Stimulated activated naive CD4-positive, alpha-beta T cell (primary cell): Measurements from ENCODE around the gene MAGEA12.
"Not testable (repeated sequence)": the region's sequence is repeated elsewhere in the genome, so short reads cannot be mapped to it uniquely, and the experiment has no call there.

Source experiments
- DNase-seq, 6 experiments: peaks; one replicate each; lab custom pipeline; 2025; lab: John Stamatoyannopoulos, UW

MAGEA12 gene, protein sequence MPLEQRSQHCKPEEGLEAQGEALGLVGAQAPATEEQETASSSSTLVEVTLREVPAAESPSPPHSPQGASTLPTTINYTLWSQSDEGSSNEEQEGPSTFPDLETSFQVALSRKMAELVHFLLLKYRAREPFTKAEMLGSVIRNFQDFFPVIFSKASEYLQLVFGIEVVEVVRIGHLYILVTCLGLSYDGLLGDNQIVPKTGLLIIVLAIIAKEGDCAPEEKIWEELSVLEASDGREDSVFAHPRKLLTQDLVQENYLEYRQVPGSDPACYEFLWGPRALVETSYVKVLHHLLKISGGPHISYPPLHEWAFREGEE

DNA sequence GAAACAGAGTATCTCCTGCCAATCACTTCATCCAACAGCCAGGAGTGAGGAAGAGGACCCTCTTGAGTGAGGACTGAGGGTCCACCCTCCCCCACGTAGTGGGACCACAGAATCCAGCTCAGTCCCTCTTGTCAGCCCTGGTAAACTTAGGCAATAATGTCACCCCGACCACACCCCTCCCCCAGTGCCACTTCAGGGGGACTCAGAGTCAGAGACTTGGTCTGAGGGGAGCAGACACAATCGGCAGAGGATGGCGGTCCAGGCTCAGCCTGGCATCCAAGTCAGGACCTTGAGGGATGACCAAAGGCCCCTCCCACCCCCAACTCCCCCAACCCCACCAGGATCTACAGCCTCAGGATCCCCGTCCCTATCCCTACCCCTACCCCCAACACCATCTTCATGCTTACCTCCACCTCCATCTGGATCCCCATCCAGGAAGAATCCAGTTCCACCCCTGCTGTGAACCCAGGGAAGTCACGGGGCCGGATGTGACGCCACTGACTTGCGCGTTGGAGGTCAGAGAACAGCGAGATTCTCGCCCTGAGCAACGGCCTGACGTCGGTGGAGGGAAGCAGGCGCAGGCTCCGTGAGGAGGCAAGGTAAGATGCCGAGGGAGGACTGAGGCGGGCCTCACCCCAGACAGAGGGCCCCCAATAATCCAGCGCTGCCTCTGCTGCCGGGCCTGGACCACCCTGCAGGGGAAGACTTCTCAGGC, at the start of gene MAGEA12, which contains the start of gene CSAG1:
MAGEA12 (plus strand) TSS at position 497 of the 715 bp plus-strand sequence. CDS start 2,405 bp downstream, outside the sequence.
CSAG1 (minus strand) TSS at position 461 of the 715 bp plus-strand sequence. CDS start 1,261 bp downstream, outside the sequence.
- DNase-seq, result no peak

DNA sequence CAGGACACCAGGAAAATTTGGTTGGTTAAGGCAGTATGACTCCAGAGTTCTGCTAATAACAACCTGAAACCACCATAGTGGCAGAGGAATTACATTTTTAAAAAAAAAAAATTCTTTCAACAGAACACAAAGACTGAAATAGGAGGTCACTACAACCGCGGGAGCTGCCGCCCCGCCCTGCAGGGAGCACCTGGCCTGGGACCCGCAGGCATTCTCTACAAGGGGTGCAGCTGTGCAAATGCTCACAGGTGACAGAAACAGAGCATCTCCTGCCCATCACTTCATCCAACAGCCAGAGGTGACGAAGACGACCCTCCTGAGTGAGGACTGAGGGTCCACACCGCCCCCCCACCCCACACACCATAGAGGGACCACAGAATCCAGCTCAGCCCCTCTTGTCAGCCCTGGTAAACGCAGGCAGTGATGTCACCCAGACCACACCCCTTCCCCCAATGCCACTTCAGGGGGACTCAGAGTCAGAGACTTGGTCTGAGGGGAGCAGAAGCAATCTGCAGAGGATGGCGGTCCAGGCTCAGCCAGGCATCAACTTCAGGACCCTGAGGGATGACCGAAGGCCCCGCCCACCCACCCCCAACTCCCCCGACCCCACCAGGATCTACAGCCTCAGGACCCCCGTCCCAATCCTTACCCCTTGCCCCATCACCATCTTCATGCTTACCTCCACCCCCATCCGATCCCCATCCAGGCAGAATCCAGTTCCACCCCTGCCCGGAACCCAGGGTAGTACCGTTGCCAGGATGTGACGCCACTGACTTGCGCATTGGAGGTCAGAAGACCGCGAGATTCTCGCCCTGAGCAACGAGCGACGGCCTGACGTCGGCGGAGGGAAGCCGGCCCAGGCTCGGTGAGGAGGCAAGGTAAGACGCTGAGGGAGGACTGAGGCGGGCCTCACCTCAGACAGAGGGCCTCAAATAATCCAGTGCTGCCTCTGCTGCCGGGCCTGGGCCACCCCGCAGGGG, 35.3 kb upstream of the MAGEA12 start, which contains the start of gene MAGEA3:
MAGEA3 (plus strand) TSS at position 843 of the 980 bp plus-strand sequence. CDS start 2,039 bp downstream, outside the sequence.
- not testable (repeated sequence) for DNase-seq

GRCh38 chrX:152700390-152700789, 33.2 kb upstream of the MAGEA12 start:
- not testable (repeated sequence) for DNase-seq

GRCh38 chrX:152706500-152706899, 27.1 kb upstream of the MAGEA12 start:
- not testable (repeated sequence) for DNase-seq

DNA sequence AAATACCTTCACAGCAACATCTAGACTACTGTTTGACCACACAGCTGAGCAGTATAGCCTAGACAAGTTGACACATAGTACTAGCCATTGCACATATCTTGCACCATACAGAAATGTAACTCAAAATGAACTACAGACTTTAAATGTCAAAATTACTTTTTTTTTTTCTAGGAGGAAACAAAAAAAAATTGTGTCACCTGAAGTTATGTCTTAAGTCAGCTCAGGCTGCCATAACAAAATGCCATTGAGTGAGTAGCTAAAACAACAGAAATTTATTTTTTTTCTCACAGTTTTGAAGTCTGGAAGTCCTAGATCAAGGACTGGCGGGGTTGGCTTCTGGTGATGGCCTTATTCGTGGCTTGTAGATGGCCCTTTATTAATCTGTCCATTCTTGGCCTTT, 24.4 kb upstream of the MAGEA12 start, which contains the start of gene CSAG2:
CSAG2 (minus strand) TSS at position 101 of the 400 bp plus-strand sequence. CDS start 161 bp downstream, outside the sequence.
- not testable (repeated sequence) for DNase-seq

DNA sequence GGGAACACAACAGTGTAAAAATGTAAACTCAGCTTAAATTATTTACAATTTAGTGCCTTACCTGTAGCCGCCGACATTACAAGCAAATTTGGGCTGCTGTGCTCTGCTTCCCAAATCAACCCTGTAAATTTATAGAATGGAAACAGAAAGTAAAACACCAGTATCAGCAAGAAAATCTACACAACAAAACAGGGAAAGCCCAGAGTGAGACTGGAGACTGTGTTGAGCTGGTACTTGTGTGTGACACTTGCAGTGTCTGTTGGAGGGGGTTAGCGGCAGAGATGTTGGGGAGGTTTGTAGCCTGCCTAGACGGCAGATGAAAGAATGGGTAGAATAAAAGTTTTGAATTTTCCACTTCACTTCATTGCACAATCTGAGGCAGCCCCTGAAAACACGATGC, 20.4 kb upstream of the MAGEA12 start:
- DNase-seq, result not testable (repeated sequence)

GRCh38 chrX:152713815-152714787, 19.5 kb upstream of the MAGEA12 start, which contains the start of gene MAGEA2B:
Gene MAGEA2B (plus strand): TSS chrX:152714628. CDS start chrX:152717107, 2,479 bp downstream.
- not testable (repeated sequence) for DNase-seq

DNA sequence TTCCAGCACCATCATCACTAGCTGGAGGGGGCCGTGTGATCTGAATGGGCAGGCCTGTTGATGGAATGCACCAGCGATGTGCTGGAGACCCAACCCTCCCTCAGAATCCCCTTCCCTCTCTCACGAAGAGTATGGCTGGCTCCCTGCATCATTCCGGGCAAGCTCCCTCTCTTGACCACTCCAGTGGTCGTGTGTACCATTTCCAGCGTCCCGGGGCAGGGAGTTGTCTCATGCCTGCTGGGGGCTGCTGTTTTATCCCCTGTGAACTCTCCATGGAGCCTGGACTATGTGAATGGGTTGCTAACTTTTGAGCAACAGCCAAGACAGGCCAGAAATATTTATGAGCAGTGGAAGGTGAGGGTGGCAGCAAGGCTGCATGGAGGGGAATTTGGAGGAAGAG, 8.1 kb upstream of the MAGEA12 start:
- DNase-seq, result no peak

DNA sequence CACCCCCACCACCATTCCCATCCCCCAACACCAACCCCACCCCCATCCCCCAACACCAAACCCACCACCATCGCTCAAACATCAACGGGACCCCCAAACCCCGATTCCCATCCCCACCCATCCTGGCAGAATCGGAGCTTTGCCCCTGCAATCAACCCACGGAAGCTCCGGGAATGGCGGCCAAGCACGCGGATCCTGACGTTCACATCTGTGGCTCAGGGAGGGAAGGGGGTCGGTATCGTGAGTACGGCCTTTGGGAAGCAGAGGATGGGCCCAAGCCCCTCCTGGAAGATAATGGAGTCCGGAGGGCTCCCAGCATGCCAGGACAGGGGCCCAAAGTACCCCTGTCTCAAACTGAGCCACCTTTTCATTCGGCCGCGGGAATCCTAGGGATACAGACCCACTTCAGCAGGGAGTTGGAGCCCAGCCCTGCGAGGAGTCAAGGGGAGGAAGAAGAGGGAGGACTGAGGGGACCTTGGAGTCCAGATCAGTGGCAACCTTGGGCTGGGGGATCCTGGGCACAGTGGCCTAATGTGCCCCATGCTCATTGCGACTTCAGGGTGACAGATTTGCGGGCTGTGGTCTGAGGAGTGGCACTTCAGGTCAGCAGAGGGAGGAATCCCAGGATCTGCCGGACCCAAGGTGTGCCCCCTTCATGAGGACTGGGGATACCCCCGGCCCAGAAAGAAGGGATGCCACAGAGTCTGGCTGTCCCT, 744 bp downstream of the MAGEA12 start:
- DNase-seq, result not testable (repeated sequence)

DNA sequence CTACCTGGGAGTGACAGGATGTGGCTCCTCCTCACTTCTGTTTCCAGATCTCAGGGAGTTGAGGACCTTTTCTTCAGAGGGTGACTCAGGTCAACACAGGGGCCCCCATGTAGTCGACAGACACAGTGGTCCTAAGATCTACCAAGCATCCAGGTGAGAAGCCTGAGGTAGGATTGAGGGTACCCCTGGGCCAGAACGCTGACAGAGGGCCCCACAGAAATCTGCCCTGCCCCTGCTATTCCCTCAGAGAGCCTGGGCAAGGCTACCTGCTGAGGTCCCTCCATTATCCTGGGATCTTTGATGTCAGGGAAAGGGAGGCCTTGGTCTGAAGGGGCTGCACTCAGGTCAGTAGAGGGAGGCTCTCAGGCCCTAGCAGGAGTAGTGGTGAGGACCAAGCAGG, 1.5 kb downstream of the MAGEA12 start:
- no peak for DNase-seq

DNA sequence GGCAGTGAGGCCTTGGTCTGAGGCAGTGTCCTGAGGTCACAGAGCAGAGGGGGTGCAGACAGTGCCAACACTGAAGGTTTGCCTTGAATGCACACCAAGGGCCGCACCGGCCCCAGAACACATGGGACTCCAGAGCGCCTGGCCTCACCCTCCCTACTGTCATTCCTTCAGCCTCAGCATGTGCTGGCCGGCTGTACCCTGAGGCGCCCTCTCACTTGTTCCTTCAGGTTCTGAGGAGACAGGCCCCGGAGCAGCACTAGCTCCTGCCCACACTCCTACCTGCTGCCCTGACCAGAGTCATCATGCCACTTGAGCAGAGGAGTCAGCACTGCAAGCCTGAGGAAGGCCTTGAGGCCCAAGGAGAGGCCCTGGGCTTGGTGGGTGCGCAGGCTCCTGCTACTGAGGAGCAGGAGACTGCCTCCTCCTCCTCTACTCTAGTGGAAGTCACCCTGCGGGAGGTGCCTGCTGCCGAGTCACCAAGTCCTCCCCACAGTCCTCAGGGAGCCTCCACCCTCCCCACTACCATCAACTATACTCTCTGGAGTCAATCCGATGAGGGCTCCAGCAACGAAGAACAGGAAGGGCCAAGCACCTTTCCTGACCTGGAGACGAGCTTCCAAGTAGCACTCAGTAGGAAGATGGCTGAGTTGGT, 2.4 kb downstream of the MAGEA12 start:
- DNase-seq, result no peak

- not testable (repeated sequence) for DNase-seq
These were observed 3.0 kb downstream of the MAGEA12 start for GRCh38 chrX:152736528-152736927.

DNA sequence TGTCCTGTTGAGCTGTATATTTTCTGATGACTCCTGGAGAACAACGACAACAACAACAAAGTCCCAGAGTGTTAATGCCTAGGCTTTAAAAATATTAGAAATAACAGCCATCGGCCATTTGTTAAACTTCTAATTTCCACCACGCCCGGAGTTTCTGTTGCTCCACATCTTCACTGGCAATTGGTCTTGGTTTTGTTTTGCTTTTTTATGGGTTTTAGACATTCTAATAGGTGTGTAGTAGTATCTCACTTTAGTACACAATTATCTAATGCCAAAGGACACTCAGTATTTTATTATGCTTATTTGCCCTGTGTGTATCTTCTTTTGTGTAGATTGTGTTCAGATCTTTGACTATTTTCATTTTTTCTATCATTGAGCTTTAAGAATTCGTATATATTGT, 5.0 kb downstream of the MAGEA12 start:
- DNase-seq, result no peak

DNA sequence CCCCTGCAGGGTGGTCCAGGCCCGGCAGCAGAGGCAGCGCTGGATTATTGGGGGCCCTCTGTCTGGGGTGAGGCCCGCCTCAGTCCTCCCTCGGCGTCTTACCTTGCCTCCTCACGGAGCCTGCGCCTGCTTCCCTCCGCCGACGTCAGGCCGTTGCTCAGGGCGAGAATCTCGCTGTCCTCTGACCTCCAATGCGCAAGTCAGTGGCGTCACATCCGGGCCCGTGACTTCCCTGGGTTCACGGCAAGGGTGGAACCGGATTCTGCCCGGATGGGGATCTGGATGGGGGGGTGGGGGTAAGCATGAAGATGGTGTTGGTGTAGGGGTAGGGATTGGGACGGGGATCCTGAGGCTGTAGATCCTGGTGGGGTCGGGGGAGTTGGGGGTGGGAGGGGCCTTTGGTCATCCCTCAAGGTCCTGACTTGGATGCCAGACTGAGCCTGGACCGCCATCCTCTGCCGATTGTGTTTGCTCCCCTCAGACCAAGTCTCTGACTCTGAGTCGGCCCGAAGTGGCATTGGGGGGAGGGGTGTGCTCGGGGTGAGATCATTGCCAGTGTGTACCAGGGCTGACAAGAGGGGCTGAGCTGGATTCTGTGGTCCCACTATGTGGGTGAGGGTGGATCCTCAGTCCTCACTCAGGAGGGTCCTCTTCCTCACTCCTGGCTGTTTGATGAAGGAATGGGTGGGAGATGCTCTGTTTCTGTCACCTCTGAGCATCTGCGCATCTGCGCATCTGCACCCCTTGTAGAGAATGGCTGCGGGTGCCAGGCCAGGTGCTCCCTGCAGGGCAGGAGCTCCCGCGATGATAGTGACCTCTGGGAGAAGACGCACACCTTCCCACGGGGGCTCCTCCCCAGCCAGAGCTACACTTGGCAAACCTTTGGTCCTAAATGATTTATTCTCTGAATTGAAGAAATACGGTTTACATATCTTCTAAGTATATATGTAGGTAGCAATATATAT, 20.4 kb downstream of the MAGEA12 start, which contains the start of gene MAGEA2:
MAGEA2 (minus strand) TSS at position 157 of the 965 bp plus-strand sequence. CDS start 2,479 bp downstream, outside the sequence.
- not testable (repeated sequence) for DNase-seq

DNA sequence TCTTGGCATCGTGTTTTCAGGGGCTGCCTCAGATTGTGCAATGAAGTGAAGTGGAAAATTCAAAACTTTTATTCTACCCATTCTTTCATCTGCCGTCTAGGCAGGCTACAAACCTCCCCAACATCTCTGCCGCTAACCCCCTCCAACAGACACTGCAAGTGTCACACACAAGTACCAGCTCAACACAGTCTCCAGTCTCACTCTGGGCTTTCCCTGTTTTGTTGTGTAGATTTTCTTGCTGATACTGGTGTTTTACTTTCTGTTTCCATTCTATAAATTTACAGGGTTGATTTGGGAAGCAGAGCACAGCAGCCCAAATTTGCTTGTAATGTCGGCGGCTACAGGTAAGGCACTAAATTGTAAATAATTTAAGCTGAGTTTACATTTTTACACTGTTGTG, 21.3 kb downstream of the MAGEA12 start:
- DNase-seq, result not testable (repeated sequence)

GRCh38 chrX:152758918-152759317, 25.4 kb downstream of the MAGEA12 start, which contains the start of gene CSAG3:
Gene CSAG3 (plus strand): TSS chrX:152759218.
- DNase-seq, result not testable (repeated sequence)

- not testable (repeated sequence) for DNase-seq
These were observed 26.0 kb downstream of the MAGEA12 start for GRCh38 chrX:152759544-152759943.
